Mucosa of descending colon (tissue), 3 donors: ENCODE measurements around the gene STAMBP. TPM values are rescaled to one million over a fixed set of nuclear protein-coding genes. Genes with fewer than 3 reads are reported as not detected.
A peak's percentile ranks its signal among the peaks of the same experiment; 100 is the strongest.

Source experiments
- ATAC-seq: fragments of 200-7000 bp; cut with Tn5 transposase; one replicate; pipeline ENCODE4 v1.9.1; 2020; ENCODE audit warnings: mild to moderate bottlenecking, moderate library complexity
- DNase-seq, 3 donors: peaks; one replicate each; pipeline ENCODE4 v3.0.0-alpha.2; 2020
- H3K36me3 ChIP-seq: fragments of 200-600 bp; one replicate; pipeline ENCODE4 v1.8.0; 2021; ENCODE audit warnings: low read depth, mild to moderate bottlenecking
- H3K4me1 ChIP-seq: fragments of 200-600 bp; one replicate; pipeline ENCODE4 v1.8.0; 2021; ENCODE audit warnings: low read depth, mild to moderate bottlenecking
- H3K4me3 ChIP-seq: fragments of 200-600 bp; one replicate; pipeline ENCODE4 v1.8.0; 2021; ENCODE audit warnings: mild to moderate bottlenecking
- H3K9me3 ChIP-seq: fragments of 200-600 bp; one replicate; pipeline ENCODE4 v1.8.0; 2021; ENCODE audit warnings: mild to moderate bottlenecking
- intact Hi-C, 2 donors: fragments of 100-400 bp; cut with DNase I in 1 of 2; cut with micrococcal nuclease in 1 of 2; formaldehyde crosslinking; loops; one replicate each; pipeline versions ENCODE4 v1.11.0 to v1.11.1; 2022; cut with DNase I, micrococcal nuclease
- total RNA-seq, 3 donors: library from RNA; stranded (reverse); fragmentation: NEBNext Ultra II Directional in 2 of 3; extraction: Animal tissue kit (Norgen Biotek cat#: 25700) in 2 of 3; gene quantifications; one replicate each; pipeline versions ENCODE4 v1.2.1 to v1.2.4, GENCODE V29; 2021 to 2023
- TF ChIP-seq, protein P1 (sequence below): fragments of 200-600 bp; IDR thresholded peaks from one replicate; pipeline ENCODE4 v1.8.0; 2022; ENCODE audit warnings: antibody characterized with exemption, mild to moderate bottlenecking
- donor health status: DM: no; HTN: no; CAD: no; lungs with moderate emphysema.
- donor health status: DM: no; HTN: no; CAD: no.
- donor health status: DM: no; HTN: yes; CAD: no.

Gene STAMBP
- total RNA-seq, 3 donors from 2014 or later = 38.9 to 47.0 (median 42.5) TPM

DNA sequence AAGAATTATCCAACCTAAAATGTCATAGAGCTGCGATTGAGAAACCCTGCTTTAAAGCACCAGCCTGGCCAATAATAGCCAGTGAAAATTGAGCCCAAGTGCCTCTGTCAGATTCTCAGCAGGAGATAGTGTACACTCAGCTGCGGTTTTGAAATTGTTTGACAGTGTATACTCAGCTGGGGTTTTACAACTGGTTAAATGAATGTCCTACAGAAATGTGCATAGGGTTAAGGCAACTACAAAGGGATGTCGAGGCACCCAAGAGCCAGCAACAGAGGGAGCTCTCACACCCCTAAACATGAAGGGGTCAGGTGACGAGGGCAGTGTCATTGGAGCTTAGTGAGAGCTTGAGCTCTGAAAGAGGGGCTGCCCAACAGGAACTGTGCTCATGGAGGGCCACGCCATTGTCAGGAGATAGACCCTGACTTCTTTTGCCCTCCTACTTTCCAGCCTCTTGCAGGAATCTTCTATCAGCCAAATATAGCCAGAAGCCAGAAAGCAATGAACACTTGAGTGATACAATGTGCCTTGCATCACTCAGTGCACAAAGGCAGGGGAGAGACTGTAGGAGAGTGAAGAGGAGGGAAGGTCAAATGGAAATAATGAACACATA, 79.2 kb downstream of the STAMBP start:
- no peaks in the 10 kb centered on the region for H3K4me1 ChIP-seq
- no peaks in the 10 kb centered on the region for H3K36me3 ChIP-seq
- intact Hi-C loops = no loop called here
- no peaks in the 10 kb centered on the region for H3K9me3 ChIP-seq
- TF ChIP-seq, protein P1, sequence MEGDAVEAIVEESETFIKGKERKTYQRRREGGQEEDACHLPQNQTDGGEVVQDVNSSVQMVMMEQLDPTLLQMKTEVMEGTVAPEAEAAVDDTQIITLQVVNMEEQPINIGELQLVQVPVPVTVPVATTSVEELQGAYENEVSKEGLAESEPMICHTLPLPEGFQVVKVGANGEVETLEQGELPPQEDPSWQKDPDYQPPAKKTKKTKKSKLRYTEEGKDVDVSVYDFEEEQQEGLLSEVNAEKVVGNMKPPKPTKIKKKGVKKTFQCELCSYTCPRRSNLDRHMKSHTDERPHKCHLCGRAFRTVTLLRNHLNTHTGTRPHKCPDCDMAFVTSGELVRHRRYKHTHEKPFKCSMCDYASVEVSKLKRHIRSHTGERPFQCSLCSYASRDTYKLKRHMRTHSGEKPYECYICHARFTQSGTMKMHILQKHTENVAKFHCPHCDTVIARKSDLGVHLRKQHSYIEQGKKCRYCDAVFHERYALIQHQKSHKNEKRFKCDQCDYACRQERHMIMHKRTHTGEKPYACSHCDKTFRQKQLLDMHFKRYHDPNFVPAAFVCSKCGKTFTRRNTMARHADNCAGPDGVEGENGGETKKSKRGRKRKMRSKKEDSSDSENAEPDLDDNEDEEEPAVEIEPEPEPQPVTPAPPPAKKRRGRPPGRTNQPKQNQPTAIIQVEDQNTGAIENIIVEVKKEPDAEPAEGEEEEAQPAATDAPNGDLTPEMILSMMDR = no peak
- H3K4me3 ChIP-seq = no peak overlapping the region
- ATAC-seq (peak; percentile 84), DNase-seq (peak in 1 of 3 donors; percentile 55)

- Histone ChIP-seq H3K4me1 (no peaks in the 10 kb centered on the region), H3K9me3 (no peaks in the 10 kb centered on the region), H3K36me3 (no peaks in the 10 kb centered on the region), H3K4me3 (no peak overlapping the region)
- intact Hi-C loops = no loop called here
- TF ChIP-seq, protein P1 = no peak
- no peak for DNase-seq
- ATAC-seq = no peak
These were observed 80.2 kb downstream of the STAMBP start for GRCh38 chr2:73908689-73909652.

DNA sequence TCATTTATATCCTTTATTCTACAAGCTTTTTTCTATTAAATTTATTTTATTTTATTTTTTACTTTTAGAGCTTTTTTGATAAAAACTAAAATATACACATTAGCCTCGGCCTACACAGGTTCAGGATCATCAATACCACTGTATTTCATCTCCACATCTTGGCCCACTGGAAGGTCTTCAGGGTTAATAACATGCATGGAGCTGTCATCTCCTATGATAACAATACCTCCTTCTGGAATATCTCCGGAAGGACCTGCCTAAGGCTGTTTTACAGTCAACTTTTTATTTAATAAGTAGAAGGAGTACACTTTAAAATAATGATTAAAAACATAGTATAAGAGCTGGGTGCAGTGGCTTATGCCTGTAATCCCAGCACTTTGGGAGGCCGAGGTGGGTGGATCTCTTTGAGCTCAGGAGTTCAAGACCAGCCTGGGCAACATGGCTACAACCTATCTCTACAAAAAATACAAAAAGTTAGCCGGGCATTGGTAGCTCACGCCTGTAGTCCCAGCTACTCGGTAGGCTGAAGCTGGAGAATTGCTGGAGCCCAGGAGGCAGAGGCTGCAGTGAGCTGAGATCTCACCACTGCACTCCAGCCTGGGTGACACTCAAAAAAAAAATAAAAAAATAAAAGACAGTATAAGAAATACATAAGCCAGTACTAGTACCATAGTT, 82.2 kb downstream of the STAMBP start:
- Histone ChIP-seq H3K4me3 (no peak overlapping the region), H3K36me3 (no peaks in the 10 kb centered on the region), H3K9me3 (no peaks in the 10 kb centered on the region), H3K4me1 (no peaks in the 10 kb centered on the region)
- DNase-seq (no peak), ATAC-seq (no peak)
- intact Hi-C loops = no loop called here
- TF ChIP-seq, protein P1 = no peak

GRCh38 chr2:73911548-73912208, 82.9 kb downstream of the STAMBP start:
- intact Hi-C loops = no loop called here

More at GRCh38 chr2:73911548-73912208, 82.9 kb downstream of the STAMBP start:
- H3K9me3 ChIP-seq = no peaks in the 10 kb centered on the region
- DNase-seq (no peak), ATAC-seq (no peak)
- no peaks in the 10 kb centered on the region for H3K4me1 ChIP-seq
- TF ChIP-seq, protein P1 = no peak
- H3K4me3 ChIP-seq = no peak overlapping the region
- no peaks in the 10 kb centered on the region for H3K36me3 ChIP-seq
